ENCODE results near the gene AFAP1L1. TPM values are rescaled to one million over a fixed set of nuclear protein-coding genes. Genes with fewer than 3 reads are reported as not detected.

AFAP1L1 gene
- total RNA-seq, 1 donor = under 0.01 TPM

GRCh38 chr5:149357370-149358293 is 86.0 kb downstream of the AFAP1L1 start, which contains the start of gene PCYOX1L:
Gene PCYOX1L, plus strand, starts transcription at chr5:149358046. Its CDS starts 23 bp downstream, at chr5:149358069.
- Histone ChIP-seq H3K27me3 (ENCODE audit: insufficient read depth, low read length) (no peaks in the 10 kb centered on the region), H3K9me3 (ENCODE audit: low read depth, low read length) (no peaks in the 10 kb centered on the region), H3K4me1 (ENCODE audit: insufficient read depth, low read length) (peaks cover 41% of the 10 kb centered on the region), H3K4me3 (ENCODE audit: low read length) (peak within 1 kb of the TSS; percentile 70)

- peak overlapping the region; percentile 70 for H3K4me3 ChIP-seq (ENCODE audit: low read length)
- H3K9me3 ChIP-seq (ENCODE audit: low read depth, low read length) = no peaks in the 10 kb centered on the region
- peaks cover 41% of the 10 kb centered on the region for H3K4me1 ChIP-seq (ENCODE audit: insufficient read depth, low read length)
- H3K27me3 ChIP-seq (ENCODE audit: insufficient read depth, low read length) = no peaks in the 10 kb centered on the region
Measured at GRCh38 chr5:149358294-149358651, 86.6 kb downstream of the AFAP1L1 start.

GRCh38 chr5:149358868-149359495 is 87.3 kb downstream of the AFAP1L1 start:
- H3K27me3 ChIP-seq (ENCODE audit: insufficient read depth, low read length) = no peaks in the 10 kb centered on the region
- H3K9me3 ChIP-seq (ENCODE audit: low read depth, low read length) = no peaks in the 10 kb centered on the region
- H3K4me3 ChIP-seq (ENCODE audit: low read length) = no peak overlapping the region
- peaks cover 41% of the 10 kb centered on the region for H3K4me1 ChIP-seq (ENCODE audit: insufficient read depth, low read length)

- Histone ChIP-seq H3K4me3 (ENCODE audit: low read length) (no peak overlapping the region), H3K9me3 (ENCODE audit: low read depth, low read length) (no peaks in the 10 kb centered on the region), H3K27me3 (ENCODE audit: insufficient read depth, low read length) (no peaks in the 10 kb centered on the region), H3K4me1 (ENCODE audit: insufficient read depth, low read length) (peaks cover 41% of the 10 kb centered on the region)
Measured at GRCh38 chr5:149360272-149360671, 88.6 kb downstream of the AFAP1L1 start.

GRCh38 chr5:149362541-149362940 is 90.9 kb downstream of the AFAP1L1 start:
- no peaks in the 10 kb centered on the region for H3K27me3 ChIP-seq (ENCODE audit: insufficient read depth, low read length)
- peaks cover 35% of the 10 kb centered on the region for H3K4me1 ChIP-seq (ENCODE audit: insufficient read depth, low read length)
- H3K4me3 ChIP-seq (ENCODE audit: low read length) = no peak overlapping the region
- H3K9me3 ChIP-seq (ENCODE audit: low read depth, low read length) = no peaks in the 10 kb centered on the region

GRCh38 chr5:149363358-149363757 is 91.7 kb downstream of the AFAP1L1 start:
- no peaks in the 10 kb centered on the region for H3K27me3 ChIP-seq (ENCODE audit: insufficient read depth, low read length)
- no peak overlapping the region for H3K4me3 ChIP-seq (ENCODE audit: low read length)
- H3K4me1 ChIP-seq (ENCODE audit: insufficient read depth, low read length) = peaks cover 34% of the 10 kb centered on the region
- no peaks in the 10 kb centered on the region for H3K9me3 ChIP-seq (ENCODE audit: low read depth, low read length)

GRCh38 chr5:149363936-149364335 is 92.3 kb downstream of the AFAP1L1 start:
- Histone ChIP-seq H3K4me3 (ENCODE audit: low read length) (no peak overlapping the region), H3K9me3 (ENCODE audit: low read depth, low read length) (no peaks in the 10 kb centered on the region), H3K27me3 (ENCODE audit: insufficient read depth, low read length) (no peaks in the 10 kb centered on the region), H3K4me1 (ENCODE audit: insufficient read depth, low read length) (peaks cover 28% of the 10 kb centered on the region)

GRCh38 chr5:149364719-149365118 is 93.1 kb downstream of the AFAP1L1 start:
- no peaks in the 10 kb centered on the region for H3K27me3 ChIP-seq (ENCODE audit: insufficient read depth, low read length)
- H3K9me3 ChIP-seq (ENCODE audit: low read depth, low read length) = no peaks in the 10 kb centered on the region
- no peak overlapping the region for H3K4me3 ChIP-seq (ENCODE audit: low read length)
- H3K4me1 ChIP-seq (ENCODE audit: insufficient read depth, low read length) = peaks cover 20% of the 10 kb centered on the region

- Histone ChIP-seq H3K27me3 (ENCODE audit: insufficient read depth, low read length) (no peaks in the 10 kb centered on the region), H3K4me3 (ENCODE audit: low read length) (no peak overlapping the region), H3K4me1 (ENCODE audit: insufficient read depth, low read length) (peaks cover 13% of the 10 kb centered on the region), H3K9me3 (ENCODE audit: low read depth, low read length) (no peaks in the 10 kb centered on the region)
Measured at GRCh38 chr5:149365418-149365817, 93.8 kb downstream of the AFAP1L1 start.

- Histone ChIP-seq H3K9me3 (ENCODE audit: low read depth, low read length) (no peaks in the 10 kb centered on the region), H3K4me1 (ENCODE audit: insufficient read depth, low read length) (peaks cover 5% of the 10 kb centered on the region), H3K4me3 (ENCODE audit: low read length) (no peak overlapping the region), H3K27me3 (ENCODE audit: insufficient read depth, low read length) (no peaks in the 10 kb centered on the region)
Measured at GRCh38 chr5:149366169-149366729, 94.6 kb downstream of the AFAP1L1 start.

- Histone ChIP-seq H3K27me3 (ENCODE audit: insufficient read depth, low read length) (no peaks in the 10 kb centered on the region), H3K4me3 (ENCODE audit: low read length) (no peak overlapping the region), H3K9me3 (ENCODE audit: low read depth, low read length) (no peaks in the 10 kb centered on the region), H3K4me1 (ENCODE audit: insufficient read depth, low read length) (peaks cover 4% of the 10 kb centered on the region)
Measured at GRCh38 chr5:149367249-149367971, 95.8 kb downstream of the AFAP1L1 start.

- no peak overlapping the region for H3K4me3 ChIP-seq (ENCODE audit: low read length)
- H3K9me3 ChIP-seq (ENCODE audit: low read depth, low read length) = no peaks in the 10 kb centered on the region
- no peaks in the 10 kb centered on the region for H3K27me3 ChIP-seq (ENCODE audit: insufficient read depth, low read length)
- H3K4me1 ChIP-seq (ENCODE audit: insufficient read depth, low read length) = peaks cover 4% of the 10 kb centered on the region
Measured at GRCh38 chr5:149367972-149368645, 96.5 kb downstream of the AFAP1L1 start.

- peaks cover 4% of the 10 kb centered on the region for H3K4me1 ChIP-seq (ENCODE audit: insufficient read depth, low read length)
- H3K9me3 ChIP-seq (ENCODE audit: low read depth, low read length) = no peaks in the 10 kb centered on the region
- H3K27me3 ChIP-seq (ENCODE audit: insufficient read depth, low read length) = no peaks in the 10 kb centered on the region
- no peak overlapping the region for H3K4me3 ChIP-seq (ENCODE audit: low read length)
Measured at GRCh38 chr5:149370878-149371277, 99.2 kb downstream of the AFAP1L1 start.

- Histone ChIP-seq H3K9me3 (ENCODE audit: low read depth, low read length) (no peaks in the 10 kb centered on the region), H3K4me1 (ENCODE audit: insufficient read depth, low read length) (peaks cover 4% of the 10 kb centered on the region), H3K4me3 (ENCODE audit: low read length) (no peak overlapping the region), H3K27me3 (ENCODE audit: insufficient read depth, low read length) (no peaks in the 10 kb centered on the region)
Measured at GRCh38 chr5:149371296-149371962, 99.8 kb downstream of the AFAP1L1 start.

All from mononuclear cell (primary cell).